Heart left ventricle (tissue), 16 donors: ENCODE data around the gene TMEM171. TPM values are rescaled to one million over a fixed set of nuclear protein-coding genes. Genes with fewer than 3 reads are reported as not detected.

Experiments
- ATAC-seq, 4 donors: fragments of 200-7000 bp; cut with Tn5 transposase; one replicate each; pipeline ENCODE4 v1.9.1; 2020 to 2022; ENCODE audit warnings: moderate library complexity in 4 of 4, mild to moderate bottlenecking in 3 of 4, moderate number of reproducible peaks in 1 of 4
- DNase-seq, 5 donors: peaks; one replicate each; pipeline ENCODE4 v3.0.0-alpha.2; 2020
- H3K27ac ChIP-seq, 12 donors: fragments of 200-600 bp; sonication (generic) in 4 of 12; one replicate each; pipeline versions ENCODE4 v1.5.0 to v1.8.0; 2016 to 2022; ENCODE audit warnings: mild to moderate bottlenecking in 2 of 12
- H3K27me3 ChIP-seq, 9 donors: fragments of 200-600 bp; sonication (generic) in 2 of 9; one replicate each; pipeline versions ENCODE4 v1.5.1 to v1.8.0; 2016 to 2022; ENCODE audit warnings: mild to moderate bottlenecking in 3 of 9
- H3K36me3 ChIP-seq, 9 donors: fragments of 200-600 bp; sonication (generic) in 2 of 9; one replicate each; pipeline versions ENCODE4 v1.5.0 to v1.8.0; 2018 to 2022; ENCODE audit warnings: mild to moderate bottlenecking in 2 of 9
- H3K4me1 ChIP-seq, 12 donors: fragments of 200-600 bp; sonication (generic) in 4 of 12; one replicate each; pipeline versions ENCODE4 v1.5.0 to v1.8.0; 2016 to 2022; ENCODE audit warnings: mild to moderate bottlenecking in 3 of 12
- H3K4me3 ChIP-seq, 12 donors: fragments of 200-600 bp; sonication (generic) in 4 of 12; one replicate each; pipeline versions ENCODE4 v1.5.0 to v1.8.0; 2017 to 2022; ENCODE audit warnings: mild to moderate bottlenecking in 9 of 12, moderate library complexity in 4 of 12
- H3K9me3 ChIP-seq, 12 donors: fragments of 200-600 bp; sonication (generic) in 4 of 12; one replicate each; pipeline versions ENCODE4 v1.5.0 to v1.8.0; 2016 to 2022; ENCODE audit warnings: mild to moderate bottlenecking in 1 of 12
- POLR2A ChIP-seq, 2 donors: fragments of 450-650 bp; IDR thresholded peaks; one replicate each; pipeline ENCODE4 v1.6.1; 2017; ENCODE audit warnings: antibody characterized with exemption in 2 of 2, mild to moderate bottlenecking in 2 of 2, moderate library complexity in 2 of 2
- WGBS, 4 donors: extraction: QIAGEN DNeasy Blood & Tissue Kit in 2 of 4; methylation state at CpG; one replicate each; pipeline versions ENCODE4 v1.1.5 to v1.1.7; 2013 to 2018; 5-methylcytosine and 5-hydroxymethylcytosine counted together
- intact Hi-C, 10 donors: fragments of 100-400 bp; cut with DNase I; formaldehyde crosslinking; loops; one replicate each; pipeline versions ENCODE4 v1.11.1 to v1.14.2; 2022
- polyA plus RNA-seq, 2 donors: library from polyadenylated mRNA; stranded (reverse); fragments of 200-250 nt; gene quantifications; one replicate each; pipeline ENCODE4 v1.2.3, GENCODE V29; 2013
- total RNA-seq, 9 donors: library from RNA; depleted of rRNA in 2 of 9; stranded (reverse); fragments of >200 nt in 2 of 9; fragmentation: NEBNext Ultra II Directional in 3 of 9; extraction: Animal tissue kit (Norgen Biotek cat#: 25700) in 3 of 9; gene quantifications; one replicate each; pipeline versions ENCODE4 v1.1.0 to v1.2.4, GENCODE V29; 2016 to 2023
- TF ChIP-seq, protein P1 (sequence below), 12 donors: fragments of 200-600 bp; sonication (generic) in 4 of 12; IDR thresholded peaks; one replicate each; pipeline versions ENCODE4 v1.5.0 to v1.8.0; 2018 to 2022; ENCODE audit warnings: antibody characterized with exemption in 12 of 12, mild to moderate bottlenecking in 5 of 12
- donor health status: ischemic (EF 13 %, LVEDD 7.1; RV severe dilation, severe dysfunction).
- donor health status: healthy with polysubstance abuse.
- donor health status: DM: no; HTN: yes; CAD: no.
- donor health status: DM: no; HTN: no; CAD: no.
- donor health status: ischemic (EF 25% LVEDD 6.9; RV normal size, moderate dysfunction).
- donor health status: ischemic (EF 25% LVEDD 5.7; RV mildly dilated, moderate dysfunction).
- donor health status: healthy.
- donor health status: DM: yes; HTN: yes; CAD: no.
- donor health status: ischemic (EF 35%, LVEDD 5.7; RV mildly dilated, moderate dysfunction).
- donor health status: nonischemic (EF 11% LVEDD 7.7; RV severe dilation, severe dysfunction).
- donor health status: DM: yes; HTN: yes; CAD: no.
- donor health status: PGD.
- donor health status: ischemic (EF 29% LVEDD 5.4; RV normal size, mild dysfunction).
- donor health status: nonischemic (EF 23%, LVEDD 6.1; RV moderate dilation, normal function).

TMEM171 gene
- total and polyA plus RNA-seq, 11 donors = 0.27 TPM; not detected in 10

- intact Hi-C loops = no loop called here
- ATAC-seq (no peak), DNase-seq (no peak)
- Histone ChIP-seq H3K27ac (no peak overlapping the region), H3K4me3 (no peak overlapping the region), H3K27me3 (no peaks in the 10 kb centered on the region), H3K4me1 (no peaks in the 10 kb centered on the region), H3K9me3 (peaks cover 0 to 16% (median 5%) of the 10 kb centered on the region in 12 donors), H3K36me3 (no peaks in the 10 kb centered on the region)
- WGBS, 4 donors = 83 to 86% (median 83%) methylated on average over 1 of the region's 1 CpG
- TF ChIP-seq, protein P1, sequence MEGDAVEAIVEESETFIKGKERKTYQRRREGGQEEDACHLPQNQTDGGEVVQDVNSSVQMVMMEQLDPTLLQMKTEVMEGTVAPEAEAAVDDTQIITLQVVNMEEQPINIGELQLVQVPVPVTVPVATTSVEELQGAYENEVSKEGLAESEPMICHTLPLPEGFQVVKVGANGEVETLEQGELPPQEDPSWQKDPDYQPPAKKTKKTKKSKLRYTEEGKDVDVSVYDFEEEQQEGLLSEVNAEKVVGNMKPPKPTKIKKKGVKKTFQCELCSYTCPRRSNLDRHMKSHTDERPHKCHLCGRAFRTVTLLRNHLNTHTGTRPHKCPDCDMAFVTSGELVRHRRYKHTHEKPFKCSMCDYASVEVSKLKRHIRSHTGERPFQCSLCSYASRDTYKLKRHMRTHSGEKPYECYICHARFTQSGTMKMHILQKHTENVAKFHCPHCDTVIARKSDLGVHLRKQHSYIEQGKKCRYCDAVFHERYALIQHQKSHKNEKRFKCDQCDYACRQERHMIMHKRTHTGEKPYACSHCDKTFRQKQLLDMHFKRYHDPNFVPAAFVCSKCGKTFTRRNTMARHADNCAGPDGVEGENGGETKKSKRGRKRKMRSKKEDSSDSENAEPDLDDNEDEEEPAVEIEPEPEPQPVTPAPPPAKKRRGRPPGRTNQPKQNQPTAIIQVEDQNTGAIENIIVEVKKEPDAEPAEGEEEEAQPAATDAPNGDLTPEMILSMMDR (IDR thresholded peaks at IDR 0.05) = no peak
- no peak for TF ChIP-seq POLR2A (IDR thresholded peaks at IDR 0.05)
Observed at GRCh38 chr5:73110190-73110589, 10.2 kb upstream of the TMEM171 start.

DNA sequence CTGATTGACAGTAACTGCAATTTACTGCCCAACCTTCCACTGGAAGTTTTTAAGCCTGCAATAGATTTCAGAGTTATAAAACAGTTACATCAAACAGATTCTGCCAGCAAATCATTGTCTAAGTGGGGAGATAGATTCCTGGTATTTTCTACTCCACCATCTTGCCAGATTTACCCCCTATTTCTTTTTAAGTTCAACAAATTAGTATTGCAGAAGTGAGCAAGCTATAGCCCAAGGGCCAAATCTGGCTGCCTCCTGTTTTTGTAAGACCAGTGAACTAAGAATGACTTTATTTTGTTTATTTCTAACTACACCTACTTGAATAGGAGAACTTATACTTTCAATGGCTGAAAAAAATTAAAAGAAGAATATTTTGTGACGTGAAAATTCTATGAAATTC lies 8.8 kb upstream of the TMEM171 start:
- intact Hi-C loops = no loop called here
- Histone ChIP-seq H3K27ac (no peak overlapping the region), H3K4me1 (no peaks in the 10 kb centered on the region), H3K27me3 (no peaks in the 10 kb centered on the region), H3K9me3 (peaks cover 0 to 16% (median 5%) of the 10 kb centered on the region in 12 donors), H3K4me3 (no peak overlapping the region), H3K36me3 (no peaks in the 10 kb centered on the region)
- DNase-seq = no peak
- TF ChIP-seq, protein P1 (IDR thresholded peaks at IDR 0.05) = no peak
- no peak for TF ChIP-seq POLR2A (IDR thresholded peaks at IDR 0.05)
- WGBS, 4 donors = 91 to 96% (median 93%) methylated on average over 1 of the region's 1 CpG
- ATAC-seq = no peak

- no peak for ATAC-seq
- no peaks in the 10 kb centered on the region for H3K36me3 ChIP-seq
- no peak for TF ChIP-seq POLR2A (IDR thresholded peaks at IDR 0.05)
- TF ChIP-seq, protein P1 (IDR thresholded peaks at IDR 0.05) = no peak
- 58 to 82% (median 72%) methylated on average over 1 of the region's 1 CpG for WGBS, 4 donors
- H3K9me3 ChIP-seq = peaks cover 0 to 13% (median 4%) of the 10 kb centered on the region in 12 donors
- H3K27ac ChIP-seq = no peak overlapping the region
- DNase-seq = no peak
- H3K27me3 ChIP-seq = peaks cover 0 to 3% (median 0%) of the 10 kb centered on the region in 9 donors
- no peaks in the 10 kb centered on the region for H3K4me1 ChIP-seq
- no peak overlapping the region for H3K4me3 ChIP-seq
- intact Hi-C loops = no loop called here
Observed at GRCh38 chr5:73112359-73112758, 8.0 kb upstream of the TMEM171 start.

DNA sequence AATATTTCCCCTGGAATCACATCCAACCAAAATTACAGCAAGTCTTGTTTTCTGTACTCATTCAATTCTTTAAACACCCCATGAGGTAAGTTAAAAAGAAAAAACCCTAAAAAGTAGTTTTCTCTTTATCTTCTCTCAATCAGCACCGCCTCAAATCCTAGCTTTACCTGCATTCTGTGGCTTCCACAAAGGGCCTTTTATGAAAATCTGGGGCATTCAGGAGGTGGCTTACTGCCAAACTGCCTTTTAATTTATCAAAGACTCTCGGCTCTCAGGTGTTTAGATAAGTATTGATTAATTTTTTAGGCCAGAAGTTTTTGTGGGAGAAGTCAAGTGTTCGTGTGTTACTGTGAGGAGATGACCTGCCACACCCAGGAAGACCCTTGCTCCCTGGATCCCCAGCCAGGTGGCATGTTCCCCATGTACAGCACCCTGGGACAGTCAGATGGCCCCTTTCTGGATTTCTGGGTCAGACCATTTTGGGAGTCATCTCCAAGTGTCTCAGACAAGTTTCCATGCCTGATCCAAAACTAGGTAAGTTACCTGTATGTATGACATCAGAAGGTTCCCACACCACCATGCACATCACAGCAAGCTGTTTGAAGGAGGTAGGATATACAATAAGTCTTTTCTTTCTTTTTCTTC lies 6.2 kb upstream of the TMEM171 start:
- H3K36me3 ChIP-seq = no peaks in the 10 kb centered on the region
- H3K27ac ChIP-seq = no peak overlapping the region
- ATAC-seq (no peak), DNase-seq (no peak)
- H3K9me3 ChIP-seq = peaks cover 0 to 6% (median 0%) of the 10 kb centered on the region in 12 donors
- intact Hi-C loops = no loop called here
- H3K27me3 ChIP-seq = peaks cover 0 to 5% (median 0%) of the 10 kb centered on the region in 9 donors
- H3K4me1 ChIP-seq = no peaks in the 10 kb centered on the region
- no peak overlapping the region for H3K4me3 ChIP-seq
- 69 to 78% (median 72%) methylated on average over 3 of the region's 3 CpGs for WGBS, 4 donors
- TF ChIP-seq, protein P1 (IDR thresholded peaks at IDR 0.05) = no peak
- no peak for TF ChIP-seq POLR2A (IDR thresholded peaks at IDR 0.05)
